Activated naive CD8-positive, alpha-beta T cell treated with anti-CD3 and anti-CD28 coated beads, Interleukin-2, amount 50 U/mL, for 16 hours (primary cell): ENCODE results near the gene COL13A1.

ENCODE experiments used
- DNase-seq: peaks from one replicate; pipeline ENCODE4 v3.0.0-alpha.2; 2020; ENCODE audit warnings: low read depth, low spot score

The COL13A1 gene

GRCh38 chr10:69963835-69964710, 162.4 kb downstream of the COL13A1 start:
- DNase-seq: no peak

GRCh38 chr10:69965086-69965485, 163.4 kb downstream of the COL13A1 start:
- DNase-seq: no peak

GRCh38 chr10:69965919-69966662, 164.4 kb downstream of the COL13A1 start:
- DNase-seq: no peak

DNA sequence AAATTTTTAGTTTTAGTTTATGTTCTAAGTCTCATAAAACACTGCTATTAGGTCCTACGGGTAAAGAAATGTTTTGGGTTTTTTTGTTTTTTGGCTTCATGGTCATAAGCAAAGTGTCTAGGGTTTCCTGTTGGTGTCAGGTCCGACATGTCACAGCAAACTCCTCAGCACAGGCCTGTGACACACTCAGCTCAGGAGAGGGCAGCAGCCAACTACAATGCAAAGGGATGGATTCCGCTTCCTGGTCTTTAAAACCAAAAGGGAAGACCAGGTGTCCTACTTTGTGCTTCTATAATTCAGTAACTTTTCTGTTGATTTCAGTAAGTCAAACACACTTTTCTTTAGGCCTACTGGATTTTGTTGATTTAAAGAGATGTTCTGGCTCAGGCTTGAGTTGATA, 167.1 kb downstream of the COL13A1 start:
- no peak for DNase-seq

- no peak for DNase-seq
Observed at GRCh38 chr10:69969977-69970376, 168.3 kb downstream of the COL13A1 start.

DNA sequence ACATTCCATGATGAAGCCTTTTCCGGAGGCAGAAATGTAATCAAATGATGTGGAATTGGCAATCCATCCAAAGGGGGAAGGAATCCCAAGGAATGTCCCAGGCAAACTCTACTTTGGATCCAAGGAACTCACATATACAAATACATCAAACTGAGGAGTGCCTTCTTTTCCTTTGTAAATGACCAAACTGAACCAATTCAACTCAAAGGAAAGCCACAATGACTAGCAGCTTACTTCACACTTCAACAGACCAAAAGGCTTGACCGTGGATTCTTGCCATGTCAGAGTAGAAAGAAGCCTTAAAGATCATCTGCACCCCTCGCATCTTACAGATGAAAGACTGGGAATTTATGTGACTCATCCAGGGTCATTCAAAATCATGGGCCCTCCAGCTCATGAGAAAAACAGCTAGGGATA, 171.3 kb downstream of the COL13A1 start:
- DNase-seq: no peak

DNA sequence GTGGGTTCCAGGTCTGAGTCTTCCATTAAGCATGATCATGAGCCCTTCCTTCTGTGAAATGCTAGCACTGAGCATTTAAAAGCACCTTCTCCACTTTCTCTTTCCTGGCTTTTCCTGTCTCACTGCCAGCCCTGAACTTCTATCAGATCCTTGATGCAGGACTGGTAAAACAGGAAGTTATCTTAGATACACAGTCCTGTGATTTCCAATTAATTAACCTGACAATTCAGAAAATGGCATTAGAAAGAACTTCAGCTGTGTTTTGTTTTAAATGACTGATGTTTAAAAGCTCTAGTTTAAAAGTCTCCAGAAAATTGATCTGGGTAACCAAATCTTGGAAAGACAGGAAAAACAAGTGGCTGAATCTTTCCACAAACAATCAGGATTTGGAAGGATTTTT, 172.0 kb downstream of the COL13A1 start:
- DNase-seq: no peak

DNA sequence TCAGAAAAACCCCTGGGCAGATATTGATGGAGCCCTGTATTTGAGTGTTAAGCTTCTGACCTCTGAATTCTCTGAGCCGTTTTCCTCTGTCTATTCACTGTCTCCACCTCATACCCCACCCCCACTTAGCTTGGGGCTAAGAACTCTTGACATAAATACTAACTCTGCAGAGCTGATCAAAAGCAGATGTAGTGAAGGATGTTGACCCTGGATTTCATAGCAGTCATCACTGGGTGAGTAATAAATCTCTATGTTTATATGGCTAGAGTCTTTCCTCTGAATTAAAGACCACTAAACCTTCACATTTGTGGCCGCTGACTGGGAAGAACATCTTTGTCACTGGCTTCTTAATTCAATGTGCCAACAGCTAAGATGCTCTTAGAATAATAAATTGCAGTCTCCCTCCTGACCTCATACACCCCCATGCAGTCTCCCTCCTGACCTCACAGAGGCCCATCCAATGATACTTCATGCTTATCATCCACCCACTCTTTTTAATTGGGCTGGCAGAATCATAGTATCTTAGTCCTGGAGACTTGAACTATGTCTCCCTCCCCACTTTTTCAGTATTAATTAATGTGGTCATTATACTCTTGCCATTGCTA, 172.9 kb downstream of the COL13A1 start:
- DNase-seq: no peak

GRCh38 chr10:69976795-69977546, 175.3 kb downstream of the COL13A1 start:
- DNase-seq: no peak

DNA sequence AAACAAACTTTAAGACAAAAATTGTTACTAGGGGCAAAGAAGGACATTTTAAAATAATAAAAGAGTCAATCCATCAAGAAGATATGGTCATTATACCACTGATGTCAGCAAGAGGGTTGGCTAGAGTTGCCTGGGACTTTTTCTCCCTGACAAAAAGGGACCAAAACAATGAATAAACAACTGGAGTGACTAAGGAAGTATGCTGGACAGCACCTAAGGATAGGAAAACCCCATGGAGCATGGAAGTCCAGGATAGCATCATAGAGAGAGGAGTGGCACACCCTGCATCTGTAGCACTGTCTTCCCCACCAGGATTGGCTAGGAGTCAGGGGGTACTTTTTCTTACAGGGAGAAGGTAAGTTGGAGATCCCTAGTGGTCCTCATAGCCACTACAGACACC, 177.5 kb downstream of the COL13A1 start:
- no peak for DNase-seq

DNA sequence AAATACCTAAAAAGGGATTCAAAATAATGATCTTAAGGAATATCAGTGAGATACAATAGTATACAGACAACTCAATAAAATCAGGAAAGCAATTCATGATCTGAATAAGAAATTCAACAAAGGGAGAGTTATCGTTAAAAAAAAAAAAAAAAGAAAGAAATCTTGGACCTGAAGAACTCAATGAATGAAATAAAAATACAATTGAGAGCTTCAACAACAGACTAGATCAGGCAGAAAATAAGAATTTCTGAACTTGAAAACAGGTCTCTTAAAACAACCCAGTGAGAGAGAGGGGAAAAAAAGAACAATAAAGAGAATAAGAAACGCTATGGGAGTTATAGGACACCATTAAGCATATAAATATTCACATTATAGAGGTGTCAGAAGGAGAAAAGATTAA, 179.0 kb downstream of the COL13A1 start:
- DNase-seq: no peak

- no peak for DNase-seq
Observed at GRCh38 chr10:69988094-69988493, 186.4 kb downstream of the COL13A1 start.

DNA sequence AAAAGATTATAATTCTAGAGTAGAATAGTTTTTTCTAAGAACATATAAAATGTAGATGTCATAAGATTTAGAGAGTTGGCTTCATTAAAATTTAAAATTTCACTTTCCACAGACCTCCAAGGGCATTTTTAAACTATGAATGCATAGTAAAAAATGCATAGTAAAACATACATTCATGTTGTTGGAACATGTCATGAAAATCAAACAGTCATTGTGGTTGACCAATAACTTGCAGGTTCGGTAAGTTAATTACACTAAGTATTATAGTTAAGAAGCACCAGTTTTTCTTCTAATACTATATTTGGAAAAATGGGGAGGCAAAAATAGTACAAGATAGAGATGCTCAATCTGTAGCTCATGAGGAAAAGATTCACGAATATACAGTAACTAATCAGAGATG, 189.4 kb downstream of the COL13A1 start:
- DNase-seq: no peak

DNA sequence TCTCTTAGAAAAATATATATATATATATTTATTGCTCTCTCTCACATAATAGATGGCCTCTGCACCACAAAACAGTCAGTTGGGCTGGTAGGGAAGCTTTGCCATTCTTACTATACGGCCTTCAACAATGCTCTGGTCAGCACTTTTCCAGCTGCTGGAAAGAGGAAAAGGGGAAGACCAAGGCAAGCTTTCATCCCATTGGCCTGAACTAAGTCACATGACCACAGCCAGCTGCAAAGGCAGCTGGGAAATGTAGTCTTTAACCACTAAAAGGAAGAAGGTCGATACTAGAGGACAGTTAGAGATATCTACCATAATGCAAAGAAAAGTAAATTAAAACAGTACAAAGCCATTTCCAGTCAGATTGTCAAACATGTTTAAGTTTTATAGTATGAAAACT, 192.6 kb downstream of the COL13A1 start:
- no peak for DNase-seq

DNA sequence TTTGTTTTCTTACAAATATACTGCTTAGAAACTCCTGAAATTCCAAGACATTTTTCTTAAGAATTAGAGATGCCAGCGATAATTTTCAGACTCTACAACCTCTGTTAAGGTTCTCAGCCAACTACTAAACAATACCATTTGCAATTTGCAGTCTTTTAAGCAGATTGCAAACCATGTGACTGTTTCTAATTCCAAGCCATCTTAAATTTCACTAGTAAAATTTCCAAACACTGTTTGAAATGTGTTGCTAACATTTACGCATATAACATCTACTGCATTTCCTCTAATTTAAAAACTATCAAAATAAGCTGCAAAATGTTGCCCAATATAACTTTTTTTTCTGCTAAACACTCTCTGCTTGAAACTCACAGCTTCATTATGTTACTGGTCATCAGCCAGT, 194.9 kb downstream of the COL13A1 start:
- no peak for DNase-seq

DNA sequence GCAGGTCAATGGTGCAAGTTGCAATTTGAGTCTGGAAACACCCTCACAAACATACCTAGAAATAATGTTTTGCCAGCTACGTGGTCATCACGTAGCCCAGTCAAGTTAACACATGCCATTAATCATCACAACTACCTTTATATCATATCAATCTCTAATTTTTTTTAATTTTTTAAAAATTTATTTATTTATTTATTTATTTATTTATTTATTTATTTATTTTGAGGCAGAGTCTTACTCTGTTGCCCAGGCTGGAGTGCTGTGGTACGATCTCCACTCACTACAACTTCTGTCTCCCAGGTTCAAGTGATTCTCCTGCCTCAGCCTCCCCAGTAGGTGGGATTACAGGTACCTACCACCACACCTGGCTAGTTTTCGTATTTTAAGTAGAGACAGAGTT, 198.6 kb downstream of the COL13A1 start:
- DNase-seq: no peak

GRCh38 chr10:70007116-70007820, 205.6 kb downstream of the COL13A1 start:
- DNase-seq: no peak
